Measurements from ENCODE around the gene PPP1R13B. TPM values are rescaled to one million over a fixed set of nuclear protein-coding genes. Genes with fewer than 3 reads are reported as not detected.

The PPP1R13B gene
- total and polyA plus RNA-seq, 2 experiments from 2014 or later, result 88.5 to 124 TPM

GRCh38 chr14:103719751-103720150, 127.6 kb downstream of the PPP1R13B start:
- Histone ChIP-seq H3K27ac (peak overlapping the region; percentile 48), H3K36me3 (no peaks in the 10 kb centered on the region), H3K4me3 (no peak overlapping the region), H3K27me3 (no peaks in the 10 kb centered on the region), H3K4me1 (ENCODE audit: low read depth) (peaks cover 36% of the 10 kb centered on the region), H3K9me3 (ENCODE audit: low read depth) (no peaks in the 10 kb centered on the region)
- TF ChIP-seq CTCF (IDR thresholded peaks at IDR 0.05; ENCODE audit: low read depth, low read length), result no peak
- DNase-seq (ENCODE audit: low read depth in 1 of 2, low spot score in 1 of 2), result no peak

GRCh38 chr14:103718572-103718971, 128.8 kb downstream of the PPP1R13B start:
- H3K4me1 ChIP-seq (ENCODE audit: low read depth), result peaks cover 33% of the 10 kb centered on the region
- H3K36me3 ChIP-seq, result no peaks in the 10 kb centered on the region
- H3K4me3 ChIP-seq, result no peak overlapping the region
- no peaks in the 10 kb centered on the region for H3K9me3 ChIP-seq (ENCODE audit: low read depth)
- no peaks in the 10 kb centered on the region for H3K27me3 ChIP-seq
- DNase-seq (ENCODE audit: low read depth in 1 of 2, low spot score in 1 of 2), result peak in 1 of 2 donors; percentile 65
- no peak for TF ChIP-seq CTCF (IDR thresholded peaks at IDR 0.05; ENCODE audit: low read depth, low read length)
- H3K27ac ChIP-seq, result no peak overlapping the region

- Histone ChIP-seq H3K4me3 (peak overlapping the region; percentile 93), H3K9me3 (ENCODE audit: low read depth) (no peaks in the 10 kb centered on the region), H3K4me1 (ENCODE audit: low read depth) (peaks cover 33% of the 10 kb centered on the region), H3K27me3 (no peaks in the 10 kb centered on the region), H3K27ac (no peak overlapping the region), H3K36me3 (no peaks in the 10 kb centered on the region)
- no peak for DNase-seq (ENCODE audit: low read depth in 1 of 2, low spot score in 1 of 2)
- no peak for TF ChIP-seq CTCF (IDR thresholded peaks at IDR 0.05; ENCODE audit: low read depth, low read length)
Observed at GRCh38 chr14:103716899-103717411, 130.4 kb downstream of the PPP1R13B start.

GRCh38 chr14:103716091-103716801, 131.1 kb downstream of the PPP1R13B start:
- peak overlapping the region; percentile 89 for H3K27ac ChIP-seq
- no peaks in the 10 kb centered on the region for H3K27me3 ChIP-seq
- no peaks in the 10 kb centered on the region for H3K9me3 ChIP-seq (ENCODE audit: low read depth)
- DNase-seq (ENCODE audit: low read depth in 1 of 2, low spot score in 1 of 2), result peak in 1 of 2 donors; percentile 26
- no peak for TF ChIP-seq CTCF (IDR thresholded peaks at IDR 0.05; ENCODE audit: low read depth, low read length)
- no peaks in the 10 kb centered on the region for H3K36me3 ChIP-seq
- peaks cover 31% of the 10 kb centered on the region for H3K4me1 ChIP-seq (ENCODE audit: low read depth)
- peak overlapping the region; percentile 93 for H3K4me3 ChIP-seq

- Histone ChIP-seq H3K27ac (peak within 1 kb of the TSS; percentile 89), H3K27me3 (no peaks in the 10 kb centered on the region), H3K4me3 (peak within 1 kb of the TSS; percentile 93), H3K36me3 (no peaks in the 10 kb centered on the region), H3K9me3 (ENCODE audit: low read depth) (no peaks in the 10 kb centered on the region), H3K4me1 (ENCODE audit: low read depth) (peaks cover 30% of the 10 kb centered on the region)
- DNase-seq (ENCODE audit: low read depth in 1 of 2, low spot score in 1 of 2), result peak; percentile 100
- TF ChIP-seq CTCF (IDR thresholded peaks at IDR 0.05; ENCODE audit: low read depth, low read length), result no peak
Observed at GRCh38 chr14:103715052-103716000, 132.0 kb downstream of the PPP1R13B start, which contains the start of the genes XRCC3 and ZFYVE21. XRCC3 (minus strand) TSS chr14:103715451; CDS start chr14:103711087, 4,364 bp downstream. ZFYVE21 (plus strand) TSS chr14:103715810; CDS start chr14:103715842, 32 bp downstream.

All from cardiac muscle cell (in vitro differentiated cells and primary cell).